LNCaP clone FGC (cell line): ENCODE results near the gene RHOF.
"Not testable (repeated sequence)": the region's sequence is repeated elsewhere in the genome, so short reads cannot be mapped to it uniquely, and the experiment has no call there.

Experiments used
- DNase-seq: peaks from one replicate; pipeline ENCODE4 v3.0.0-alpha.2; 2011; ENCODE audit warnings: low read depth
- H3K4me3 ChIP-seq: 2 replicates; pipeline ENCODE4 v1.5.1; 2011; ENCODE audit warnings: mild to moderate bottlenecking, low read depth, low read length, control low read depth
- CTCF ChIP-seq: IDR thresholded peaks from 2 replicates; pipeline ENCODE4 v1.5.1; 2012; ENCODE audit warnings: mild to moderate bottlenecking; ENCODE audit not compliant: control insufficient read depth, insufficient read depth; ENCODE audit errors: extremely low read depth

Gene RHOF

DNA sequence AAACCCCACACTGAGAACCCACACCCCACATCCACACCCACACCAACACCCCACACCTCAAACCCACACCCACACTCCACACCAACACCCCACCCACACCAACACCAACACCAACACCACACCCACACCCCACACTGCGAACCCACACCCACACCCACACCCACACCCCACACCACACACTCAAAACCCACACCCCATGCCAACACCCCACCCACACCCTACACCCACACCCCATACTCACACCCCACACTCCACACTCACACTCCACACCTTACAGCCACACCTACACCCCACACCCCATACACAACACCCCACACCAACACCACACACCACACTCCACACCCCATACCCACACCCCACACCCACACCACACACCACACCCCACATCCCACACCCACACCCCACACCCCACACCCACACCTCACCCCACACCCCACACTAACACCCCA, 43.0 kb downstream of the RHOF start:
- no peak for TF ChIP-seq CTCF
- H3K4me3 ChIP-seq, result no peak overlapping the region
- no peak for DNase-seq

DNA sequence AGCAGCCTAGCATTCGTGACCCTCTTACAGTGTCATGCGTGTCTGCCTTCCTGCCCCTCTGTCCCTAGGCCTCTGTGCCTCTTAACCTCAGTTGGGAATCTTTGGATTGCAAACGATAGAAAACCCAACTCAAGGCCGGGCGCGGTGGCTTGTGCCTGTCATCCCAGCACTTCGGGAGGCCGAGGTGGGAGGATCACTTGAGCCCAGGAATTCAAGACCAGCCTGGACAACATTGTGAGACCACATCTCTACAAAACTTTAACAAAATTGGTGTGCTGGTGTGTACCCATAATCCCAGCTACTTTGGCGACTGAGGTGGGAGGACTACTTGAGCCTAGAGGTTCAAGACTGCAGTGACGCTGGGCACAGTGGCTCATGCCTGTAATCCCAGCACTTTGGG, 44.2 kb downstream of the RHOF start:
- no peak for TF ChIP-seq CTCF
- DNase-seq, result no peak
- no peak overlapping the region for H3K4me3 ChIP-seq

- DNase-seq, result no peak
- no peak for TF ChIP-seq CTCF
- H3K4me3 ChIP-seq, result no peak overlapping the region
Measured at GRCh38 chr12:121748571-121749265, 44.8 kb downstream of the RHOF start.

GRCh38 chr12:121748218-121748570, 45.3 kb downstream of the RHOF start:
- H3K4me3 ChIP-seq, result no peak overlapping the region
- no peak for DNase-seq
- no peak for TF ChIP-seq CTCF

DNA sequence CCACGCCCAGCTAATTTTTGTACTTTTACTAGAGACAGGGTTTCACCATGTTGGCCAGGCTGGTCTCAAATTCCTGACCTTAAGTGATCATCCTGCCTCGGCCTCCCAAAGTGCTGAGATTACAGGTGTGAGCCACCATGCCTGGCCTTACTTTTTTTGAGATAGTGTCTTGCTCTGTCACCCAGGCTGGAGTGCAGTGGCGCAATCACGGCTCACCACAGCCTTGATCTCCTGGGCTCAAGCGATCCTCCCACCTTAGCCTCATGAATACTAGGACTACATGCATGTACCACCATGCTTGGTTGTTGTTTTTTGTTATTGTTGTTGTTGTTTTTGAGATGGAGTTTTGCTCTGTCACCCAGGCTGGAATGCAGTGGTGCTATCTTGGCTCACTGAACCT, 47.9 kb downstream of the RHOF start:
- DNase-seq, H3K4me3 ChIP-seq: not testable (repeated sequence)

GRCh38 chr12:121741743-121742142, 51.7 kb downstream of the RHOF start:
- TF ChIP-seq CTCF, result no peak
- DNase-seq, result no peak

DNA sequence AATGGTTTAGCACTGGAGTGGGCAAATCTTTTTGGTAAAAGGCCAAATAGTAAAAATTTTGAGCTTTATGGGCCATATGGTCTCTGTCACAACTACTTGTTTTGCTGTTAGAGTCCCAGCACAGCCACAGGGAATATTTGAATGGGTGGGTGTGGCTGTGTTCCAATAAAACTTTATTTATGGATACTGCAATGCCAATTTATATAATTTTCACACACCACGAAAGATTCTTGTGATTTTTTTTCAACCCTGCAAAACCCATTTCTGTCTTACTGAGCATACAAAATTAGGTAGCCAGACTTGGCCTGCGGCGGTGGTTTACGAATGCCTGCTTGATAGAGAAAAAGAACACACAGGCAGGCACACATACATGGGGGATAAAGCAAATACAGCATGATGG, 52.6 kb downstream of the RHOF start:
- DNase-seq, result no peak
- no peak overlapping the region for H3K4me3 ChIP-seq
- no peak for TF ChIP-seq CTCF

More at GRCh38 chr12:121741743-121742142, 51.7 kb downstream of the RHOF start:
- no peak overlapping the region for H3K4me3 ChIP-seq

GRCh38 chr12:121738340-121738858, 55.1 kb downstream of the RHOF start:
- DNase-seq, result no peak
- H3K4me3 ChIP-seq, result no peak overlapping the region
- no peak for TF ChIP-seq CTCF
